Left forelimb (tissue), 1 donor: ENCODE data around the gene COG4.
"Not testable (repeated sequence)": the region's sequence is repeated elsewhere in the genome, so short reads cannot be mapped to it uniquely, and the experiment has no call there.

Source experiments
- DNase-seq: peaks from one replicate; pipeline ENCODE4 v3.0.0-alpha.2; 2018; ENCODE audit warnings: low spot score

COG4 gene

GRCh38 chr16:70457446-70458166, 65.7 kb downstream of the COG4 start:
- no peak for DNase-seq

GRCh38 chr16:70455910-70456309, 67.4 kb downstream of the COG4 start:
- no peak for DNase-seq

GRCh38 chr16:70454222-70455034, 68.9 kb downstream of the COG4 start, which contains the start of gene FCSK:
TSS of gene FCSK (plus strand) at chr16:70454595. CDS start at chr16:70463191, 8,596 bp downstream.
- peak; percentile 87 for DNase-seq

- DNase-seq: no peak
Measured at GRCh38 chr16:70453892-70454221, 69.5 kb downstream of the COG4 start.

GRCh38 chr16:70453117-70453891, 70.0 kb downstream of the COG4 start:
- no peak for DNase-seq

- DNase-seq: not testable (repeated sequence)
Measured at GRCh38 chr16:70451004-70451340, 72.4 kb downstream of the COG4 start.

GRCh38 chr16:70450142-70451003, 73.0 kb downstream of the COG4 start:
- not testable (repeated sequence) for DNase-seq

GRCh38 chr16:70448075-70448474, 75.3 kb downstream of the COG4 start:
- no peak for DNase-seq

- no peak for DNase-seq
Measured at GRCh38 chr16:70444249-70445063, 78.9 kb downstream of the COG4 start.

- no peak for DNase-seq
Measured at GRCh38 chr16:70442344-70442743, 81.0 kb downstream of the COG4 start.

GRCh38 chr16:70441406-70441990, 81.9 kb downstream of the COG4 start:
- DNase-seq: no peak

- no peak for DNase-seq
Measured at GRCh38 chr16:70440009-70440692, 83.2 kb downstream of the COG4 start.

- DNase-seq: peak; percentile 99
Measured at GRCh38 chr16:70438969-70439862, 84.1 kb downstream of the COG4 start, which contains the start of gene ST3GAL2. TSS of gene ST3GAL2 (minus strand) at chr16:70439100. CDS start at chr16:70398530, 40,570 bp downstream.

GRCh38 chr16:70438585-70438968, 84.8 kb downstream of the COG4 start:
- peak; percentile 81 for DNase-seq

GRCh38 chr16:70437582-70438557, 85.5 kb downstream of the COG4 start:
- DNase-seq: no peak

GRCh38 chr16:70437017-70437581, 86.3 kb downstream of the COG4 start:
- no peak for DNase-seq
